GM12878 (cell line): Measurements from ENCODE around the gene COL18A1. TPM values are rescaled to one million over a fixed set of nuclear protein-coding genes. Genes with fewer than 3 reads are reported as not detected.

Source experiments
- CEBPB ChIP-seq, 2 experiments: fragments of 150-350 bp in 1 of 2; IDR thresholded peaks; 2 replicates each; pipeline ENCODE4 v1.6.1; 2012 to 2014; ENCODE audit warnings: low read depth in 2 of 2, low read length in 2 of 2, borderline replicate concordance in 1 of 2, inconsistent platforms in 1 of 2
- CHD2 ChIP-seq: IDR thresholded peaks from 2 replicates; pipeline ENCODE4 v1.6.1; 2011; ENCODE audit warnings: low read depth, low read length, improper control_type of control experiment, borderline replicate concordance
- CREB1 ChIP-seq: IDR thresholded peaks from 2 replicates; pipeline ENCODE4 v1.6.1; 2012; ENCODE audit warnings: low read depth, mild to moderate bottlenecking, inconsistent platforms
- FOXK2 ChIP-seq: fragments of 450-650 bp; IDR thresholded peaks from 2 replicates; pipeline ENCODE4 v1.6.1; 2017; ENCODE audit warnings: mild to moderate bottlenecking, moderate library complexity
- FOXM1 ChIP-seq: IDR thresholded peaks from 2 replicates; pipeline ENCODE4 v1.6.1; 2012; ENCODE audit warnings: low read depth, mild to moderate bottlenecking, inconsistent platforms, low read length, moderate library complexity
- HDAC6 ChIP-seq: fragments of 200-600 bp; sonication (generic); IDR thresholded peaks from one replicate; pipeline ENCODE4 v1.8.0; 2017; ENCODE audit warnings: antibody characterized with exemption; ENCODE audit not compliant: unreplicated experiment
- NFYB ChIP-seq: IDR thresholded peaks from 2 replicates; pipeline ENCODE4 v1.6.1; 2011; ENCODE audit warnings: low read depth, mild to moderate bottlenecking, low read length, improper control_type of control experiment, moderate library complexity; ENCODE audit not compliant: insufficient read depth
- PAX5 ChIP-seq: IDR thresholded peaks from 2 replicates; pipeline ENCODE4 v1.6.1; 2011; ENCODE audit warnings: low read depth, low read length, borderline replicate concordance
- SREBF1 ChIP-seq: IDR thresholded peaks from 2 replicates; pipeline ENCODE4 v1.6.1; 2012; ENCODE audit warnings: mild to moderate bottlenecking, low read length
- SREBF2 ChIP-seq: IDR thresholded peaks from 2 replicates; pipeline ENCODE4 v1.6.1; 2012; ENCODE audit warnings: mild to moderate bottlenecking, low read length
- USF1 ChIP-seq: IDR thresholded peaks from 2 replicates; pipeline ENCODE4 v1.6.1; 2011; ENCODE audit warnings: borderline replicate concordance, low read depth, mild to moderate bottlenecking, moderate library complexity, mixed read lengths, low read length; ENCODE audit not compliant: insufficient read depth; ENCODE audit errors: extremely low read length
- ZBED1 ChIP-seq: IDR thresholded peaks from 2 replicates; pipeline ENCODE4 v1.6.1; 2016; ENCODE audit warnings: borderline replicate concordance
- ZNF274 ChIP-seq: IDR thresholded peaks from one replicate; pipeline ENCODE4 v1.8.0; 2011; ENCODE audit not compliant: insufficient read length, insufficient read depth
- polyA plus RNA-seq, 11 experiments: library from polyadenylated mRNA; depleted of rRNA in 4 of 11; unstranded in 6 of 11; stranded (reverse) in 5 of 11; fragments of >200 nt; fragmentation: Nextera tagmentation in 4 of 11; fragmentation: Illumina TruSeq in 1 of 11; extraction: Ambion mirVana in 4 of 11; extraction: Trizol in 1 of 11; gene quantifications; 1 replicate in 1 of 11; 2 replicates in 10 of 11; pipeline versions ENCODE4 v1.2.1 to v1.2.3, GENCODE V29; 2011 to 2016; ENCODE audit warnings: inconsistent platforms in 2 of 11, missing spikeins in 2 of 11, low read depth in 1 of 11
- total RNA-seq, 4 experiments: library from RNA; depleted of rRNA in 3 of 4; stranded (reverse); fragments of >200 nt in 3 of 4; fragmentation: Illumina TruSeq in 1 of 4; extraction: Trizol in 1 of 4; gene quantifications; 2 replicates each; pipeline versions ENCODE4 v1.2.1 to v1.2.3, GENCODE V29; 2013 to 2021
- TF ChIP-seq, protein P1 (sequence below): fragments of 450-650 bp; formaldehyde crosslinking; IDR thresholded peaks from 2 replicates; pipeline ENCODE4 v1.5.0; 2022; ENCODE audit warnings: mild to moderate bottlenecking, missing genetic modification characterization
- TF ChIP-seq, protein P2 (sequence below): fragments of 450-650 bp; IDR thresholded peaks from 2 replicates; pipeline ENCODE4 v1.6.1; 2017; ENCODE audit warnings: antibody characterized with exemption, mild to moderate bottlenecking, moderate library complexity
- TF ChIP-seq, protein P3 (sequence below): fragments of 150-350 bp; IDR thresholded peaks from 2 replicates; pipeline ENCODE4 v1.6.1; 2014; ENCODE audit warnings: mild to moderate bottlenecking, low read depth, low read length

Gene COL18A1
- total and polyA plus RNA-seq, 10 of the 15 experiments (the other 5 are each of a cell fraction or from before 2014, with no cell fraction given): under 0.01 to 0.49 (median 0.09) TPM; not detected in 3

GRCh38 chr21:45549626-45550463, 144.9 kb downstream of the COL18A1 start (continued):
- TF ChIP-seq, protein P1, sequence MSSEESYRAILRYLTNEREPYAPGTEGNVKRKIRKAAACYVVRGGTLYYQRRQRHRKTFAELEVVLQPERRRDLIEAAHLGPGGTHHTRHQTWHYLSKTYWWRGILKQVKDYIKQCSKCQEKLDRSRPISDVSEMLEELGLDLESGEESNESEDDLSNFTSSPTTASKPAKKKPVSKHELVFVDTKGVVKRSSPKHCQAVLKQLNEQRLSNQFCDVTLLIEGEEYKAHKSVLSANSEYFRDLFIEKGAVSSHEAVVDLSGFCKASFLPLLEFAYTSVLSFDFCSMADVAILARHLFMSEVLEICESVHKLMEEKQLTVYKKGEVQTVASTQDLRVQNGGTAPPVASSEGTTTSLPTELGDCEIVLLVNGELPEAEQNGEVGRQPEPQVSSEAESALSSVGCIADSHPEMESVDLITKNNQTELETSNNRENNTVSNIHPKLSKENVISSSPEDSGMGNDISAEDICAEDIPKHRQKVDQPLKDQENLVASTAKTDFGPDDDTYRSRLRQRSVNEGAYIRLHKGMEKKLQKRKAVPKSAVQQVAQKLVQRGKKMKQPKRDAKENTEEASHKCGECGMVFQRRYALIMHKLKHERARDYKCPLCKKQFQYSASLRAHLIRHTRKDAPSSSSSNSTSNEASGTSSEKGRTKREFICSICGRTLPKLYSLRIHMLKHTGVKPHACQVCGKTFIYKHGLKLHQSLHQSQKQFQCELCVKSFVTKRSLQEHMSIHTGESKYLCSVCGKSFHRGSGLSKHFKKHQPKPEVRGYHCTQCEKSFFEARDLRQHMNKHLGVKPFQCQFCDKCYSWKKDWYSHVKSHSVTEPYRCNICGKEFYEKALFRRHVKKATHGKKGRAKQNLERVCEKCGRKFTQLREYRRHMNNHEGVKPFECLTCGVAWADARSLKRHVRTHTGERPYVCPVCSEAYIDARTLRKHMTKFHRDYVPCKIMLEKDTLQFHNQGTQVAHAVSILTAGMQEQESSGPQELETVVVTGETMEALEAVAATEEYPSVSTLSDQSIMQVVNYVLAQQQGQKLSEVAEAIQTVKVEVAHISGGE (CRISPR knock-in tag): no peak
- TF ChIP-seq CHD2: no peak
- TF ChIP-seq SREBF2: no peak
- no peak for TF ChIP-seq ZBED1
- TF ChIP-seq, protein P2, sequence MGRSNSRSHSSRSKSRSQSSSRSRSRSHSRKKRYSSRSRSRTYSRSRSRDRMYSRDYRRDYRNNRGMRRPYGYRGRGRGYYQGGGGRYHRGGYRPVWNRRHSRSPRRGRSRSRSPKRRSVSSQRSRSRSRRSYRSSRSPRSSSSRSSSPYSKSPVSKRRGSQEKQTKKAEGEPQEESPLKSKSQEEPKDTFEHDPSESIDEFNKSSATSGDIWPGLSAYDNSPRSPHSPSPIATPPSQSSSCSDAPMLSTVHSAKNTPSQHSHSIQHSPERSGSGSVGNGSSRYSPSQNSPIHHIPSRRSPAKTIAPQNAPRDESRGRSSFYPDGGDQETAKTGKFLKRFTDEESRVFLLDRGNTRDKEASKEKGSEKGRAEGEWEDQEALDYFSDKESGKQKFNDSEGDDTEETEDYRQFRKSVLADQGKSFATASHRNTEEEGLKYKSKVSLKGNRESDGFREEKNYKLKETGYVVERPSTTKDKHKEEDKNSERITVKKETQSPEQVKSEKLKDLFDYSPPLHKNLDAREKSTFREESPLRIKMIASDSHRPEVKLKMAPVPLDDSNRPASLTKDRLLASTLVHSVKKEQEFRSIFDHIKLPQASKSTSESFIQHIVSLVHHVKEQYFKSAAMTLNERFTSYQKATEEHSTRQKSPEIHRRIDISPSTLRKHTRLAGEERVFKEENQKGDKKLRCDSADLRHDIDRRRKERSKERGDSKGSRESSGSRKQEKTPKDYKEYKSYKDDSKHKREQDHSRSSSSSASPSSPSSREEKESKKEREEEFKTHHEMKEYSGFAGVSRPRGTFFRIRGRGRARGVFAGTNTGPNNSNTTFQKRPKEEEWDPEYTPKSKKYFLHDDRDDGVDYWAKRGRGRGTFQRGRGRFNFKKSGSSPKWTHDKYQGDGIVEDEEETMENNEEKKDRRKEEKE: no peak
- TF ChIP-seq PAX5: no peak
- TF ChIP-seq FOXK2: no peak
- no peak for TF ChIP-seq FOXM1
- no peak for TF ChIP-seq NFYB
- no peak for TF ChIP-seq CEBPB (IDR thresholded peaks at IDR 0.05; ENCODE audit: borderline replicate concordance in 1 of 2, low read depth in 2 of 2, low read length in 2 of 2)
- peak; percentile 42 for TF ChIP-seq USF1
- TF ChIP-seq SREBF1: no peak
- no peak for TF ChIP-seq CREB1
- TF ChIP-seq HDAC6: no peak
- TF ChIP-seq, protein P3, sequence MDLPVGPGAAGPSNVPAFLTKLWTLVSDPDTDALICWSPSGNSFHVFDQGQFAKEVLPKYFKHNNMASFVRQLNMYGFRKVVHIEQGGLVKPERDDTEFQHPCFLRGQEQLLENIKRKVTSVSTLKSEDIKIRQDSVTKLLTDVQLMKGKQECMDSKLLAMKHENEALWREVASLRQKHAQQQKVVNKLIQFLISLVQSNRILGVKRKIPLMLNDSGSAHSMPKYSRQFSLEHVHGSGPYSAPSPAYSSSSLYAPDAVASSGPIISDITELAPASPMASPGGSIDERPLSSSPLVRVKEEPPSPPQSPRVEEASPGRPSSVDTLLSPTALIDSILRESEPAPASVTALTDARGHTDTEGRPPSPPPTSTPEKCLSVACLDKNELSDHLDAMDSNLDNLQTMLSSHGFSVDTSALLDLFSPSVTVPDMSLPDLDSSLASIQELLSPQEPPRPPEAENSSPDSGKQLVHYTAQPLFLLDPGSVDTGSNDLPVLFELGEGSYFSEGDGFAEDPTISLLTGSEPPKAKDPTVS: no peak
- TF ChIP-seq ZNF274: no peak
